ENCODE measurements around the gene EYA4.

- TF ChIP-seq, protein P1, sequence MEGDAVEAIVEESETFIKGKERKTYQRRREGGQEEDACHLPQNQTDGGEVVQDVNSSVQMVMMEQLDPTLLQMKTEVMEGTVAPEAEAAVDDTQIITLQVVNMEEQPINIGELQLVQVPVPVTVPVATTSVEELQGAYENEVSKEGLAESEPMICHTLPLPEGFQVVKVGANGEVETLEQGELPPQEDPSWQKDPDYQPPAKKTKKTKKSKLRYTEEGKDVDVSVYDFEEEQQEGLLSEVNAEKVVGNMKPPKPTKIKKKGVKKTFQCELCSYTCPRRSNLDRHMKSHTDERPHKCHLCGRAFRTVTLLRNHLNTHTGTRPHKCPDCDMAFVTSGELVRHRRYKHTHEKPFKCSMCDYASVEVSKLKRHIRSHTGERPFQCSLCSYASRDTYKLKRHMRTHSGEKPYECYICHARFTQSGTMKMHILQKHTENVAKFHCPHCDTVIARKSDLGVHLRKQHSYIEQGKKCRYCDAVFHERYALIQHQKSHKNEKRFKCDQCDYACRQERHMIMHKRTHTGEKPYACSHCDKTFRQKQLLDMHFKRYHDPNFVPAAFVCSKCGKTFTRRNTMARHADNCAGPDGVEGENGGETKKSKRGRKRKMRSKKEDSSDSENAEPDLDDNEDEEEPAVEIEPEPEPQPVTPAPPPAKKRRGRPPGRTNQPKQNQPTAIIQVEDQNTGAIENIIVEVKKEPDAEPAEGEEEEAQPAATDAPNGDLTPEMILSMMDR (conservative IDR thresholded peaks at IDR 0.05 in 1 of 2, IDR thresholded peaks at IDR 0.05 in 1 of 2; ENCODE audit: low read depth in 1 of 2, low read length in 2 of 2) = no peak
- TF ChIP-seq EZH2 (IDR thresholded peaks at IDR 0.05; ENCODE audit: low read length, missing control alignments) = no peak
Measured at GRCh38 chr6:133549371-133549801, 308.2 kb downstream of the EYA4 start.
